OCI-LY3 (cell line): ENCODE results near the gene ZNF423.
A peak's percentile ranks its signal among the peaks of the same experiment; 100 is the strongest.

ENCODE experiments used
- H2AFZ ChIP-seq: fragments of 200-600, 300-600 bp; shearing (Covaris generic); 2 replicates; pipeline ENCODE4 v1.6.0; 2014; ENCODE audit warnings: antibody characterized with exemption, low read depth, low read length
- H3K27ac ChIP-seq: fragments of 200-600, 300-600 bp; sonication (generic); 2 replicates; pipeline ENCODE4 v1.5.1; 2014; ENCODE audit warnings: mild to moderate bottlenecking, low read length, moderate library complexity, mixed read lengths
- H3K27me3 ChIP-seq: fragments of 200-600, 300-600 bp; sonication (generic); 2 replicates; pipeline ENCODE4 v1.6.1; 2014; ENCODE audit warnings: low read depth, low read length, mixed read lengths
- H3K36me3 ChIP-seq: fragments of 200-600, 300-600 bp; sonication (generic); replicated peaks from 2 replicates; pipeline ENCODE3; 2014; ENCODE audit warnings: low read depth, low read length, mixed read lengths
- H3K4me1 ChIP-seq: fragments of 300-600, 200-600 bp; sonication (generic); 2 replicates; pipeline ENCODE4 v1.6.1; 2014; ENCODE audit warnings: low read length, mixed read lengths
- H3K4me2 ChIP-seq: fragments of 200-600, 300-600 bp; sonication (generic); 2 replicates; pipeline ENCODE4 v1.6.1; 2014; ENCODE audit warnings: low read length, mixed read lengths
- H3K4me3 ChIP-seq: fragments of 300-600, 200-600 bp; sonication (generic); 2 replicates; pipeline ENCODE4 v1.5.1; 2014; ENCODE audit warnings: antibody characterized with exemption, mild to moderate bottlenecking, low read length, moderate library complexity
- H3K79me2 ChIP-seq: fragments of 300-600, 200-600 bp; shearing (Covaris generic); 2 replicates; pipeline ENCODE4 v1.6.1; 2014; ENCODE audit warnings: mild to moderate bottlenecking, low read length, mixed read lengths
- H3K9ac ChIP-seq: fragments of 300-600, 200-600 bp; shearing (Covaris generic); 2 replicates; pipeline ENCODE4 v1.6.0; 2014; ENCODE audit warnings: mild to moderate bottlenecking, low read length, moderate library complexity
- H3K9me3 ChIP-seq: fragments of 200-600, 300-600 bp; shearing (Covaris generic); 2 replicates; pipeline ENCODE4 v1.6.1; 2014; ENCODE audit warnings: low read length, mixed read lengths; ENCODE audit not compliant: insufficient read depth
- H4K20me1 ChIP-seq: fragments of 200-600, 300-600 bp; sonication (generic); 2 replicates; pipeline ENCODE4 v1.6.1; 2016; ENCODE audit warnings: low read length, mixed read lengths; ENCODE audit not compliant: insufficient read depth
- CTCF ChIP-seq: fragments of 200-600, 300-600 bp; sonication (generic); IDR thresholded peaks from 2 replicates; pipeline ENCODE4 v1.5.1; 2014; ENCODE audit warnings: antibody characterized with exemption, low read length, low read depth
- EZH2phosphoT487 ChIP-seq: fragments of 200-600 bp; shearing (Covaris generic); IDR thresholded peaks from 2 replicates; pipeline ENCODE4 v1.6.1; 2018; ENCODE audit warnings: antibody characterized with exemption, mixed run types, low read depth

ZNF423 gene

GRCh38 chr16:49556606-49557446 is 299.1 kb downstream of the ZNF423 start:
- peak; percentile 34 for TF ChIP-seq CTCF
- TF ChIP-seq EZH2phosphoT487, result no peak
- Histone ChIP-seq H3K27me3 (peaks cover 41% of the 10 kb centered on the region), H2AFZ (no peak overlapping the region), H3K9ac (no peak overlapping the region), H3K9me3 (no peaks in the 10 kb centered on the region), H3K4me1 (no peaks in the 10 kb centered on the region), H3K36me3 (no peaks in the 10 kb centered on the region), H3K4me2 (no peak overlapping the region), H3K27ac (no peak overlapping the region), H4K20me1 (no peaks in the 10 kb centered on the region), H3K79me2 (no peaks in the 10 kb centered on the region), H3K4me3 (no peak overlapping the region)

DNA sequence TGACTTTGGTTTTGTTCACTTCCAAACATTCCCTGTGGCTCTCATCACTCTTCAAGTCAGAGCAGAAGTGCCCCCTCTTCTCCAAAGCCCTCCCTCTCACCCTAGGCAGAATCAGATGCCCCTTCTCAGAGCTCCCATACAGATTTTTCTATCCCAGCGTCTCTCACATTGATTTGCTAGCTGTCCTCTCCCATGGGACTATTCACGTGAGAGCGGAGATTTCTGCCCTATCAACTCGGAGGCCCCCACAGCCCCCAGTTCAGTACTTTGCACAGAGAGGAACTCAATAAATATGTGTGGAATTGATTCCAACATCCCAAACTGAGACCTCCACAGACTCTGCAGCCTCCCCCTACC is 299.7 kb downstream of the ZNF423 start:
- H2AFZ ChIP-seq, result no peak overlapping the region
- peaks cover 41% of the 10 kb centered on the region for H3K27me3 ChIP-seq
- H3K4me1 ChIP-seq, result no peaks in the 10 kb centered on the region
- H3K4me2 ChIP-seq, result no peak overlapping the region
- no peak overlapping the region for H3K4me3 ChIP-seq
- H4K20me1 ChIP-seq, result no peaks in the 10 kb centered on the region
- TF ChIP-seq EZH2phosphoT487 (no peak), CTCF (no peak)
- H3K9ac ChIP-seq, result no peak overlapping the region
- no peak overlapping the region for H3K27ac ChIP-seq
- no peaks in the 10 kb centered on the region for H3K9me3 ChIP-seq
- no peaks in the 10 kb centered on the region for H3K36me3 ChIP-seq
- H3K79me2 ChIP-seq, result no peaks in the 10 kb centered on the region

DNA sequence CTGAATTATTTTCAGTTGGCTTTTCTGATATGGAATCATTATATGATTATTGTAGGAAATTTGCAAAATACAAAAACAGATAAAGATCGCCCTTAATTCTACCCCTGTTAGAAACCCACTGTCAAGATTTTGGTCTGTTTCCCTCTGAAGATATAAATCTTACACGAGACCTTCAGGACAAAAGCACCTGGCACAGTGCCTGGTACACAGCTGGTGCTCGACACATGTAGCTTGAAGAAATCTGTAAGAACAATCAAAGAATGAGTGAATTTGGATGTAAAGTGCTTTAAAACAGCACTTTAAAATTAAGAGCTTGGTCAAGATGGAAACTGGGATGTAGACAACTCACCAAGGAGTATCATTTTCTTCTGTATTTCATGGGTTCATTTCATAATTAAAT is 301.2 kb downstream of the ZNF423 start:
- Histone ChIP-seq H3K79me2 (no peaks in the 10 kb centered on the region), H3K4me1 (no peaks in the 10 kb centered on the region), H2AFZ (no peak overlapping the region), H3K36me3 (no peaks in the 10 kb centered on the region), H3K9ac (no peak overlapping the region), H3K4me2 (no peak overlapping the region), H3K9me3 (no peaks in the 10 kb centered on the region), H3K27ac (no peak overlapping the region), H3K4me3 (no peak overlapping the region), H3K27me3 (peaks cover 28% of the 10 kb centered on the region), H4K20me1 (no peaks in the 10 kb centered on the region)
- TF ChIP-seq EZH2phosphoT487, result no peak
- no peak for TF ChIP-seq CTCF

GRCh38 chr16:49552313-49552928 is 303.5 kb downstream of the ZNF423 start:
- no peak overlapping the region for H2AFZ ChIP-seq

More at GRCh38 chr16:49552313-49552928, 303.5 kb downstream of the ZNF423 start:
- no peak overlapping the region for H3K9ac ChIP-seq
- TF ChIP-seq CTCF (no peak), EZH2phosphoT487 (no peak)
- no peaks in the 10 kb centered on the region for H3K36me3 ChIP-seq
- no peaks in the 10 kb centered on the region for H4K20me1 ChIP-seq
- H3K27me3 ChIP-seq, result peaks cover 45% of the 10 kb centered on the region
- H3K27ac ChIP-seq, result no peak overlapping the region
- H3K79me2 ChIP-seq, result no peaks in the 10 kb centered on the region
- H3K4me1 ChIP-seq, result no peaks in the 10 kb centered on the region
- H3K4me2 ChIP-seq, result no peak overlapping the region
- no peaks in the 10 kb centered on the region for H3K9me3 ChIP-seq
- no peak overlapping the region for H3K4me3 ChIP-seq
